ENCODE data around the gene GCA. TPM values are rescaled to one million over a fixed set of nuclear protein-coding genes. Genes with fewer than 3 reads are reported as not detected.

GCA gene
- total and polyA plus RNA-seq, 2 of the 8 experiments (the other 6 are each of a cell fraction or from before 2014, with no cell fraction given): 37.4 to 42.0 TPM

DNA sequence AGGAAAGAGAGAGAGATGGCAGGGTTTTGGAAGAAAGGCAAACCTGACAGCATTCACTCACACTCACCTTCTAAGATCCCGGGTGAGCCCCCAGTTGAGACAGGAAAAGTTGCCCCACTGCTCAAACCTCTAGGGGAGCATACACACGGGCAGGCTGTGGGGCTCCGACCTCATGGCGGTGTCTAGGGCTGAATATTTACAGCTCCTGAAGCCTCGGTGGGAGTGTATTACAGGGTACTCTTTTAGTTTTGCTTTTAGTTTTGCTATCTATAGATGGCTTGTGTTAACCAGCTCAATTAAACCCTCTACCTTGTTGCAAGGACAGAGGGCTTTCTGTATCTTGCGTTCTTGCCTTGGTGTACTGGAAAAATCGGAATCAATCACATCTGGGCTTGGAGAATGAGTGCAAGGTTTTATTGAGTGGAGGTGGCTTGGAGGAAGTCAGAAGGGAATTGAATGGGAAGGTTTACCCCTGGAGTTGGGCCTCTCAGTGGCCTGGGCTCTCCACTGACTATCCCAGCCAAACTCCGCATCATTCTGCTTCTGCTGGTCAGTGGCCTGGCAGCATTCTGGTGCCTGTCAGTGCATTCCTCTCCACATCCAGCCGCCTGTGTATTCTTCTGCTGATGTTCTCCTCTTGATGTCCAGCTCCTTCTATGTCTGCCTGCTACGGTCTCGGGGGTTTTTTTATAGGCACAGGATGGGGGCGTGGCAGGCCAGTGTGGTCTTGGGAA, 15.3 kb upstream of the GCA start:
- H3K79me1 ChIP-seq (ENCODE audit: low read depth, low read length): no peaks in the 10 kb centered on the region
- H3K9ac ChIP-seq (replicated peaks in 1 of 4; ENCODE audit: extremely low read depth in 1 of 4, low read depth in 3 of 4, low read length in 3 of 4): no peak overlapping the region
- no peaks in the 10 kb centered on the region for H3K27me3 ChIP-seq (replicated peaks in 1 of 4; ENCODE audit: control insufficient read depth in 3 of 4, extremely low read depth in 1 of 4, insufficient read depth in 3 of 4, low read length in 3 of 4)
- no peak overlapping the region for H4K91ac ChIP-seq (replicated peaks; ENCODE audit: insufficient read length, low read length)
- FAIRE-seq: no peak
- H2BK15ac ChIP-seq (ENCODE audit: low read length): no peak overlapping the region
- H2BK5ac ChIP-seq (ENCODE audit: low read depth, low read length): no peak overlapping the region
- H2AK5ac ChIP-seq (ENCODE audit: low read depth, low read length): no peak overlapping the region
- CTCF ChIA-PET (ENCODE audit: partially characterized antibody): interaction anchor here (0.6 to 3.3 kb wide), 8 partner anchors 9 to 805 kb away, joined by 3 to 22 read pairs (median 4); partner anchors contain the start of genes GCA and IFIH1
- no peak overlapping the region for H3K56ac ChIP-seq (replicated peaks; ENCODE audit: insufficient read length, low read depth, low read length)
- no peak overlapping the region for H3K14ac ChIP-seq (ENCODE audit: insufficient read length)
- H3K4ac ChIP-seq (replicated peaks; ENCODE audit: insufficient read length, low read depth, low read length): no peak overlapping the region
- no peak overlapping the region for H2BK20ac ChIP-seq (ENCODE audit: low read length)
- no peaks in the 10 kb centered on the region for H3K4me1 ChIP-seq (replicated peaks in 1 of 4; ENCODE audit: control insufficient read depth in 3 of 4, insufficient read depth in 4 of 4, low read length in 3 of 4)
- H3K36me3 ChIP-seq (ENCODE audit: control insufficient read depth in 2 of 4, insufficient read depth in 4 of 4, low read length in 3 of 4): no peaks in the 10 kb centered on the region
- no peaks in the 10 kb centered on the region for H3K23me2 ChIP-seq (ENCODE audit: low read depth, low read length)
- H3K4me3 ChIP-seq (ENCODE audit: extremely low read depth in 1 of 4, insufficient read depth in 2 of 4, low read depth in 3 of 4, low read length in 4 of 4): no peak overlapping the region
- H2BK120ac ChIP-seq (replicated peaks; ENCODE audit: low read depth, low read length): no peak overlapping the region
- no peak overlapping the region for H3K23ac ChIP-seq (ENCODE audit: insufficient read length)
- WGBS, 2 experiments (ENCODE audit: extremely low coverage in 1 of 2, insufficient coverage in 1 of 2, insufficient read length in 1 of 2, insufficient replicate concordance in 2 of 2, low coverage in 1 of 2, low lambda C conversion rate in 2 of 2, missing lambda C conversion rate in 1 of 2): 89% methylated on average over 12 of the region's 12 CpGs; no CpG with 5 or more reads in 1 of the 2 experiments
- H3K4me2 ChIP-seq (ENCODE audit: insufficient read depth in 1 of 2, low read depth in 2 of 2, low read length in 2 of 2): no peak overlapping the region
- no peak overlapping the region for H2BK12ac ChIP-seq (ENCODE audit: low read depth, low read length)
- no peak overlapping the region for H2AFZ ChIP-seq (ENCODE audit: low read length)
- H3K27ac ChIP-seq (ENCODE audit: low read depth, low read length): no peak overlapping the region
- POLR2A ChIA-PET (ENCODE audit: partially characterized antibody): no interaction called here
- TF ChIP-seq SAP30 (IDR thresholded peaks at IDR 0.05; ENCODE audit: insufficient read depth, insufficient replicate concordance, low read length): no peak
- no peak for TF ChIP-seq GTF2F1 (IDR thresholded peaks at IDR 0.05; ENCODE audit: borderline replicate concordance, low read depth, low read length)
- no peak for TF ChIP-seq TAF7 (optimal IDR thresholded peaks at IDR 0.05; ENCODE audit: borderline replicate concordance, low read depth, low read length)
- TF ChIP-seq POU5F1 (IDR thresholded peaks at IDR 0.05; ENCODE audit: low read depth, low read length): no peak
- TF ChIP-seq RNF2 (IDR thresholded peaks at IDR 0.05; ENCODE audit: borderline replicate concordance, low read depth, low read length, missing control alignments, poor library complexity, severe bottlenecking): no peak
- TF ChIP-seq SRF (IDR thresholded peaks at IDR 0.05; ENCODE audit: low read depth, low read length): no peak
- TF ChIP-seq KDM4A (IDR thresholded peaks at IDR 0.05; ENCODE audit: low read depth, low read length, severe bottlenecking): no peak
- no peak for TF ChIP-seq SIRT6 (IDR thresholded peaks at IDR 0.05; ENCODE audit: low read length)
- TF ChIP-seq TEAD4 (IDR thresholded peaks at IDR 0.05; ENCODE audit: low read depth, low read length): no peak
- no peaks in the 10 kb centered on the region for H4K20me1 ChIP-seq (replicated peaks in 1 of 2; ENCODE audit: control insufficient read depth in 1 of 2, insufficient read depth in 2 of 2, low read length in 2 of 2)
- H3K18ac ChIP-seq (ENCODE audit: extremely low read depth, low read length): no peak overlapping the region
- no peak overlapping the region for H4K8ac ChIP-seq (ENCODE audit: extremely low read depth, insufficient read depth, low read length)
- no peaks in the 10 kb centered on the region for H3K79me2 ChIP-seq (ENCODE audit: control insufficient read depth in 1 of 2, insufficient read depth in 2 of 2, low read length in 2 of 2)
- peaks cover 4 to 6% of the 10 kb centered on the region in 2 experiments; a peak in 3 of 4 replicates for H3K9me3 ChIP-seq (ENCODE audit: insufficient read depth in 2 of 2, low read depth in 1 of 2, low read length in 1 of 2)
- H4K5ac ChIP-seq (ENCODE audit: insufficient read length, low read depth, low read length): no peak overlapping the region
- no peak for DNase-seq (ENCODE audit: low read depth in 1 of 2, low spot score in 2 of 2)

Measured in H1 (cell line).